T follicular helper cell (primary cell): ENCODE measurements around the gene PLCE1.

ENCODE experiments used
- DNase-seq: peaks from one replicate; pipeline ENCODE4 v3.0.0-alpha.2; 2020; ENCODE audit warnings: low read depth

The PLCE1 gene

GRCh38 chr10:94023906-94024305 lies 30.2 kb downstream of the PLCE1 start:
- DNase-seq, result no peak

GRCh38 chr10:94024407-94024806 lies 30.7 kb downstream of the PLCE1 start:
- no peak for DNase-seq

- DNase-seq, result no peak
Measured at GRCh38 chr10:94025806-94026205, 32.1 kb downstream of the PLCE1 start.

GRCh38 chr10:94027197-94027596 lies 33.5 kb downstream of the PLCE1 start:
- no peak for DNase-seq

- DNase-seq, result no peak
Measured at GRCh38 chr10:94029955-94030354, 36.2 kb downstream of the PLCE1 start.

- DNase-seq, result no peak
Measured at GRCh38 chr10:94035982-94036765, 42.4 kb downstream of the PLCE1 start.

GRCh38 chr10:94036766-94037033 lies 43.0 kb downstream of the PLCE1 start:
- DNase-seq, result no peak

GRCh38 chr10:94037286-94037685 lies 43.6 kb downstream of the PLCE1 start:
- DNase-seq, result no peak

- DNase-seq, result no peak
Measured at GRCh38 chr10:94038024-94038423, 44.3 kb downstream of the PLCE1 start.

- DNase-seq, result no peak
Measured at GRCh38 chr10:94041206-94041605, 47.5 kb downstream of the PLCE1 start.

GRCh38 chr10:94042001-94042833 lies 48.5 kb downstream of the PLCE1 start:
- DNase-seq, result no peak

GRCh38 chr10:94042834-94043175 lies 49.1 kb downstream of the PLCE1 start:
- no peak for DNase-seq
